ENCODE results near the gene NOCT. TPM values are rescaled to one million over a fixed set of nuclear protein-coding genes. Genes with fewer than 3 reads are reported as not detected.

NOCT gene
- total and polyA plus RNA-seq, 2 donors (not counting 1 experiment from before 2014, with no cell fraction given), result 2.6 to 3.8 TPM

DNA sequence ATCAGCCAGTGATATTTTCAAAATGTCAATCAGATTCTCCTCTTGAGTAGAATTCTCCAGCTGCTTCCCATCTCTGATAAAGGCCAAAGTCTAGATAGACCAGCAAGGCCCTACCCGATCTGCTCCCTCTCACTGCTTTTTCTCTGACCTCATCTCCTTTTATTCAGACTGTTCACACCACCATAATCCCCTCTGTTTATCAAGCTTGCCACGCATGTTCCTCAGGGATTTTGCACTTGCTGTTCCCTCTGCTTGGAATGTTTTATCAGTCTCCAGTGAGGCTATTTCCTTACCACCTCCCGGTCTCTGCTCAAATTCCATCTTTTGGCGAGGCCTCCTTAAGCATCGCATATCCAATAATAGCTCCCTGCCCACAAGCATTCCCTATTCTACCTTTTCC lies 20.1 kb downstream of the NOCT start:
- Histone ChIP-seq H3K4me3 (ENCODE audit: control extremely low read depth in 1 of 5, extremely low read depth in 1 of 5, insufficient read depth in 1 of 5, low read depth in 2 of 5, low read length in 4 of 5) (no peak overlapping the region), H3K9me3 (ENCODE audit: control extremely low read depth in 1 of 3, control insufficient read depth in 2 of 3, insufficient read depth in 1 of 3, low read length in 2 of 3) (no peaks in the 10 kb centered on the region), H3K79me2 (ENCODE audit: control insufficient read depth, insufficient read depth, low read length) (peaks cover 63% of the 10 kb centered on the region), H3K27me3 (replicated peaks in 1 of 4; ENCODE audit: control extremely low read depth in 1 of 4, control insufficient read depth in 3 of 4, insufficient read depth in 4 of 4, low read length in 3 of 4) (no peaks in the 10 kb centered on the region), H3K4me2 (replicated peaks; ENCODE audit: low read depth, low read length, poor library complexity, severe bottlenecking) (no peak overlapping the region), H2AFZ (ENCODE audit: insufficient read depth, low read depth, low read length, poor library complexity, severe bottlenecking) (no peak overlapping the region), H3K4me1 (ENCODE audit: control insufficient read depth in 2 of 2, insufficient read depth in 2 of 2, low read length in 2 of 2) (peaks cover 20 to 24% of the 10 kb centered on the region in 2 donors), H3K9ac (ENCODE audit: low read length) (no peak overlapping the region), H4K20me1 (ENCODE audit: control insufficient read depth, insufficient read depth, low read length, poor library complexity, severe bottlenecking) (peaks cover 18% of the 10 kb centered on the region), H3K27ac (ENCODE audit: low read length in 2 of 2) (no peak overlapping the region), H3K36me3 (replicated peaks in 1 of 2; ENCODE audit: control extremely low read depth in 1 of 2, control insufficient read depth in 1 of 2, extremely low read depth in 1 of 2, insufficient read depth in 2 of 2, low read length in 1 of 2) (peaks cover 0 to 3% of the 10 kb centered on the region in 2 experiments)
- H3K27me3 Mint-ChIP-seq, result no peaks in the 10 kb centered on the region
- H3K9me3 Mint-ChIP-seq (ENCODE audit: insufficient read depth), result no peaks in the 10 kb centered on the region
- no peak for ATAC-seq (ENCODE audit: low read depth)
- WGBS (ENCODE audit: insufficient coverage), result 95% methylated on average over 5 of the region's 5 CpGs
- ChIA-PET CTCF (interaction anchor here (1.1 kb wide), 1 partner anchor 260 kb away, joined by 4 read pairs; no protein-coding TSS in a partner anchor), POLR2A (no interaction called here)
- DNase-seq, result no peak
- intact Hi-C loops (cut with micrococcal nuclease), result no loop called here
- no peak overlapping the region for H3K27ac Mint-ChIP-seq
- no peak overlapping the region for H3K4me3 Mint-ChIP-seq
- TF ChIP-seq, protein P1, sequence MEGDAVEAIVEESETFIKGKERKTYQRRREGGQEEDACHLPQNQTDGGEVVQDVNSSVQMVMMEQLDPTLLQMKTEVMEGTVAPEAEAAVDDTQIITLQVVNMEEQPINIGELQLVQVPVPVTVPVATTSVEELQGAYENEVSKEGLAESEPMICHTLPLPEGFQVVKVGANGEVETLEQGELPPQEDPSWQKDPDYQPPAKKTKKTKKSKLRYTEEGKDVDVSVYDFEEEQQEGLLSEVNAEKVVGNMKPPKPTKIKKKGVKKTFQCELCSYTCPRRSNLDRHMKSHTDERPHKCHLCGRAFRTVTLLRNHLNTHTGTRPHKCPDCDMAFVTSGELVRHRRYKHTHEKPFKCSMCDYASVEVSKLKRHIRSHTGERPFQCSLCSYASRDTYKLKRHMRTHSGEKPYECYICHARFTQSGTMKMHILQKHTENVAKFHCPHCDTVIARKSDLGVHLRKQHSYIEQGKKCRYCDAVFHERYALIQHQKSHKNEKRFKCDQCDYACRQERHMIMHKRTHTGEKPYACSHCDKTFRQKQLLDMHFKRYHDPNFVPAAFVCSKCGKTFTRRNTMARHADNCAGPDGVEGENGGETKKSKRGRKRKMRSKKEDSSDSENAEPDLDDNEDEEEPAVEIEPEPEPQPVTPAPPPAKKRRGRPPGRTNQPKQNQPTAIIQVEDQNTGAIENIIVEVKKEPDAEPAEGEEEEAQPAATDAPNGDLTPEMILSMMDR (IDR thresholded peaks at IDR 0.05), result no peak
- no peak for TF ChIP-seq EZH2 (IDR thresholded peaks at IDR 0.05; ENCODE audit: borderline replicate concordance, insufficient read depth, low read depth, low read length, poor library complexity, severe bottlenecking)
- H3K4me1 Mint-ChIP-seq, result peaks cover 41% of the 10 kb centered on the region

DNA sequence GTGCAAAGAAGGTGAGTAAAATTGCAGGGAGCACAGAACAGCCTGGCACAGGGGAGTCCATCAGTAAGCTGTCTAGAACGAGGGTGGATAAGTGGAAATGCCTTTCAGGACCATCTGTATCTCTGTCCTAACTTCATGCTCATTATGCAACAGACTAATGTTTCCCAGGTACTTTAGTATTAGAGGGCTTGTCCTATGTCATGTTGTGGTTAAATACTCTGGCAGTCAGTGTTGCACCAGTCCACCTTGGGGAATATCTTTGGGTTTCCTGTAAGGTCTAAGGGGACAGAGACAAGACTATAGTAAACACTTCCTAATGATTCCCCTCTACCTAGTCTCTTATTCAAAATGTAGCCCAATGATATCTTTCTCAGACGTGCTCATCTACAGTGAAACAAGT lies 21.3 kb downstream of the NOCT start:
- Histone ChIP-seq H3K27me3 (replicated peaks in 1 of 4; ENCODE audit: control extremely low read depth in 1 of 4, control insufficient read depth in 3 of 4, insufficient read depth in 4 of 4, low read length in 3 of 4) (no peaks in the 10 kb centered on the region), H3K9ac (ENCODE audit: low read length) (peak overlapping the region; percentile 26), H3K4me2 (replicated peaks; ENCODE audit: low read depth, low read length, poor library complexity, severe bottlenecking) (no peak overlapping the region), H4K20me1 (ENCODE audit: control insufficient read depth, insufficient read depth, low read length, poor library complexity, severe bottlenecking) (peaks cover 11% of the 10 kb centered on the region), H3K27ac (ENCODE audit: low read length in 2 of 2) (no peak overlapping the region), H3K4me1 (ENCODE audit: control insufficient read depth in 2 of 2, insufficient read depth in 2 of 2, low read length in 2 of 2) (peaks cover 17 to 21% of the 10 kb centered on the region in 2 donors), H3K9me3 (ENCODE audit: control extremely low read depth in 1 of 3, control insufficient read depth in 2 of 3, insufficient read depth in 1 of 3, low read length in 2 of 3) (no peaks in the 10 kb centered on the region), H3K36me3 (replicated peaks in 1 of 2; ENCODE audit: control extremely low read depth in 1 of 2, control insufficient read depth in 1 of 2, extremely low read depth in 1 of 2, insufficient read depth in 2 of 2, low read length in 1 of 2) (peaks cover 0 to 3% of the 10 kb centered on the region in 2 experiments), H2AFZ (ENCODE audit: insufficient read depth, low read depth, low read length, poor library complexity, severe bottlenecking) (no peak overlapping the region), H3K4me3 (ENCODE audit: control extremely low read depth in 1 of 5, extremely low read depth in 1 of 5, insufficient read depth in 1 of 5, low read depth in 2 of 5, low read length in 4 of 5) (no peak overlapping the region), H3K79me2 (ENCODE audit: control insufficient read depth, insufficient read depth, low read length) (peaks cover 52% of the 10 kb centered on the region)
- no peaks in the 10 kb centered on the region for H3K27me3 Mint-ChIP-seq
- CTCF ChIA-PET, result interaction anchor here (1.1 kb wide), 1 partner anchor 259 kb away, joined by 4 read pairs; no protein-coding TSS in a partner anchor
- H3K4me3 Mint-ChIP-seq, result no peak overlapping the region
- H3K4me1 Mint-ChIP-seq, result peaks cover 35% of the 10 kb centered on the region
- H3K9me3 Mint-ChIP-seq (ENCODE audit: insufficient read depth), result no peaks in the 10 kb centered on the region
- TF ChIP-seq, protein P1 (IDR thresholded peaks at IDR 0.05), result no peak
- 60% methylated on average over 1 of the region's 2 CpGs for WGBS (ENCODE audit: insufficient coverage)
- intact Hi-C loops (cut with micrococcal nuclease), result no loop called here
- no peak for ATAC-seq (ENCODE audit: low read depth)
- POLR2A ChIA-PET, result no interaction called here
- no peak for DNase-seq
- no peak overlapping the region for H3K27ac Mint-ChIP-seq

Measured in B cell (primary cell).